GM19025 (cell line): ENCODE data around the gene CACNA2D2.

Experiments
- ATAC-seq: cut with Tn5 transposase; IDR thresholded peaks from one replicate; pipeline ENCODE4 v1.9.1; 2021; ENCODE audit warnings: mild to moderate bottlenecking, low read depth, moderate library complexity; ENCODE audit not compliant: unreplicated experiment

The CACNA2D2 gene

GRCh38 chr3:50354186-50354764 lies 149.2 kb downstream of the CACNA2D2 start:
- no peak for ATAC-seq

DNA sequence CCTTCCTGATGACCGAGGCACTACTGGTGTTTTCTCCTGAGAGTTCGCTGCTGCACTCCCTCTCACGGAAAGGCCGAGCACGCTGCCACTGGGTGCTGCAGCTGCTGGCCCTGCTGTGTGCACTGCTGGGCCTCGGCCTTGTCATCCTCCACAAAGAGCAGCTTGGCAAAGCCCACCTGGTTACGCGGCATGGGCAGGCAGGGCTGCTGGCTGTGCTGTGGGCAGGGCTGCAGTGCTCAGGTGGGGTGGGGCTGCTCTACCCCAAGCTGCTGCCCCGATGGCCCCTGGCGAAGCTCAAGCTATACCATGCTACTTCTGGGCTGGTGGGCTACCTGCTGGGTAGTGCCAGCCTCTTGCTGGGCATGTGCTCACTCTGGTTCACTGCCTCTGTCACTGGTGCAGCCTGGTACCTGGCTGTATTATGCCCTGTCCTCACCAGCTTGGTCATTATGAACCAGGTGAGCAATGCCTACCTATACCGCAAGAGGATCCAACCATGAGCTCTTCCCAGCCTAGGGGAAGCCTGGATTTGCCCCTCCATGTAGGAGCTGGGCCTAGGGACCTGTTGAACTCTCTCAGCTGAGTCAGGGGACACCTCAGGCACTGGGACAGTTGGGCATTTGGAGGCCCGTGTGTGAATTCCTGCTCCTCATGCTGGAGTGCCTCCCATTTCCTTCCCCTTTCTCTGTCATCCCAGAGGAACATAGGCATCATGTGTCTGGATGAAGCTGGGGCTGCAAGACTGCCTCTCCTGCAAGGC lies 150.0 kb downstream of the CACNA2D2 start:
- no peak for ATAC-seq

DNA sequence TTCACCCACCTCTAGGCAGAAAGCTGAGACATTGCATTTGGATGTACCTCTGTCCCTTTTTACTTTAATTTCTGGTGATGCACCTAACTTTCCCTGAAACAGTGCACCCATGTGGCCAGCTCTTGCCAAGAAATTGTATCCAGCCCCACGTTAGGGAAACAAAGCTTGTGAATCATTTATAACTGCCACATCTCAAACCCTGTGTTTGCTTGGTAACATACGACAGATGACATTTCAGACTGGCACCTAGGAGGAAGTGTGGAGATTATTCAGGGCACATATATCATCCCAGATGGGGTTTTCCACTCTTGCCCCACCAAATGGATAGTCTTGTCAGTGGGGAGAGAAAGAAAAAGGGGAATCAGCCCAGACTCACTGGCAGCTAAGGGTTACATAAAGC lies 150.7 kb downstream of the CACNA2D2 start:
- no peak for ATAC-seq

DNA sequence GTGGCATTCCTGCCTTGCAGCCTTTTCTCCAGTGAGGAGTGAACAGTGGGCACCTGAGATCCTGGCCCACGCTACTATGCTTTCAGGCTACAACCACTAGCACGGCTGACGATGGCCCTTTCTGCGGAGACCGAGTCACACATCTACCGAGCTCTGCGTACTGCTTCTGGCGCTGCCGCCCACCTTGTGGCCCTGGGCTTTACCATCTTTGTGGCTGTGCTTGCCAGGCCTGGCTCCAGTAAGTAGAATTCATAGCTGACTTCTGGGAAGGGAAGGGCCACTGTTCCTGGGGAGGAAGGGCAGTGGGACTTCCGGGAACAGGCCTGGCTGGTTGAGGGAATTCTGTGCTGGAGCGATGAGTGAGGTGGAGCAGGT lies 152.1 kb downstream of the CACNA2D2 start:
- ATAC-seq = no peak

GRCh38 chr3:50350527-50351322 lies 152.7 kb downstream of the CACNA2D2 start, which contains the start of the genes CYB561D2 and NPRL2:
Gene CYB561D2, plus strand, starts transcription at chr3:50350862. Its CDS starts 572 bp downstream, at chr3:50351434.
Gene NPRL2, minus strand, starts transcription at chr3:50350775. Its CDS starts 123 bp downstream, at chr3:50350652.
- ATAC-seq = peak; percentile 87

GRCh38 chr3:50350213-50350526 lies 153.3 kb downstream of the CACNA2D2 start:
- ATAC-seq = no peak

DNA sequence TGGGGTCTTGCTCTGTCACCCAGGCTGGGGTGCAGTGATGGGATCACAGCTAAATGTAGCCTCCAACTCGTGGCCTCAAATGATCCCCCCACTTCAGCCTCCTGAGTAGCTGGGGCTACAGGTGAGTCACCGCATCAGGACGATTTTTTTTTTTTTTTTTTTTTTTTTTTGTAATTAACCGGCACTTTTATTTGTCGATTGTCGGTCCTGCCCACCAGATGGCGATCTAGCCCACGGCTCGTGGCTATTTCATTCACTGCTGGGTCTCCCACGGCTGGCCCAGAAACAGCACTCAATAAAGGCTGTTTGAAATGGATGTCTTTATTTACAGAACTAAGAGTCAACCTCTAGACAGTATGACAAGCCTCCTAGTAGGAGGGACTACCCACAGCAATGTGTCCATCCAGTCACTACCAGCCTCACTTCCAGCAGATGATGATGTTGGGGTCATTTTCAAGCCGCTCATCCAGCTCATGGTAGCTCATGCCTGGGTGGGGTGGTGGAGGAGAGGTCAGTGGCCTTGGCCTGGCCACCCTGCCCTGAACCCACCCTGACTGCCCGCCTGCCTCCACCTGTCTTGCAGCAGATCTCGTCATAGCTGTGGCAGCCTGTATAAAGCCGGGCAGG lies 156.1 kb downstream of the CACNA2D2 start:
- ATAC-seq = no peak

DNA sequence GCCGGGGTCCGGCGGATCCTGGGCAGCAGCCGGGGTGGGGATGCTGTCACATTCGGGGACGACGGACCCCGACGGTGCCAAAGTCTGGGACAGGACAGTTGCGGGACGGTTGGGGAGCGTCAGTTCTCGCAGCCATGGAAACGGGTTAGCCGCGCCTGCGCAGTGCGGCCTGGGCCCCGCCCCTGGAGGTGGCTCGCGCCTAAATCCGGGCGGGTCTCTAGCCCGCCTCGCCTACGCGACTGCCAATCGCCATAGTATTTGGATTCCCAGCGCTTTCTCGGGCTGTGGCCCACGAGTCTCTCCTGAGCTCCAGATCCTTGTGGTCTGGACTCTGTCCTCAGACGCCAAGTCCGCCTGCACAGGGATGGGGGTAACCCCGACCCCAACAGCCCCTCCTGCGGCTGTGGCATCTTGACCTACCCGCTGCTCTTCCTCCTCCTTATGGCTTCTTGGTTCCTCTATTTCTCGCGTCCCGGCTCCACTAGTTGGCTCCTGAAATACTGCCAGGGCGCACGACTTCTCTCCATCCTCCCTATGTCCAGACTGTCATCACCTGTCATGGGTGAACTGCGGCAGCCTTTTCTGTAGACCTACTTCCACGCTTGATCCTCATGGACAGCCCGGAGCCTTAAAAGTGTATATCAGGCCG lies 157.7 kb downstream of the CACNA2D2 start, which contains the start of gene ZMYND10:
TSS of gene ZMYND10 (minus strand) at position 147 of the 649 bp plus-strand sequence. CDS start 153 bp downstream, outside the sequence.
- no peak for ATAC-seq

- no peak for ATAC-seq
Measured at GRCh38 chr3:50345008-50345407, 158.4 kb downstream of the CACNA2D2 start.

DNA sequence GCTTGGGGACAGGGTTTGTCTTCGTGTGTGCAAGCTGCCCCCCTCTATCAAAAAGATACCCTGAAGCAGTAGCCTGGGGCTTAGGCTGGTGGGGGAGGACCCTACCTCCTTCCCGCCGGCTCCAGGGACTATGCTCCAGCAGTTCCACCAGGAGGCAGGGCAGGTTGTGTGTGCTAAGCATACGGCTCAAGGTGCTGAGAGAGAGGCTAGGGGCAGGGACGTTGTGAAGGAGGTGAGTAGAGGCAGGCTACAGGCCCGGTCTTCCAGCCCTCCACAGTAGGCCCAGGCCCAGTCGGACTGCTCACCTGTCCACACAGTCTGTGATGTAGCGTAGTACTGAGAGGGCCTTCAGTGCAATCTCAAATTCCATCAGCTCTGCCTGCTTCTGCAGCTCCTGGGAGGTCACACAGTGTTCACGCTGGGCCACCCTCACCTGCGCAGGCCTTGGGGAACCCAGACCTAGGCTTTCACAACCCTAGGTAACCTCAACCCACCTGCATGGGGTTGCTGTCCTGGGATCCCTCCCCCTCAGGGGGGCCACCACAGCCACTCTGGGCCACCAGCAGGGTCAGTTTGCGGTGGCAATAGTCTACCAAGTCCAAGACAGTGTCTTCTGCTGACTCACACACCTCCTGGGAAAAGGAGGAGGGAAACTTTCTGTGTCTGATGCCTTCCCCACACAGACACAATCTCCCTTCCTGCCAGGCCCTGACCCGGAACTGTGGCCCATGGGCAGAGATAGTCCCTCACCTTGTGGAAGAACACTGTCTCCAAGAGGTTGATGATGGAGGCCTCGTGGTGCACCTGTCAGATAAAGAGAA lies 160.4 kb downstream of the CACNA2D2 start:
- ATAC-seq = no peak

- ATAC-seq = no peak
Measured at GRCh38 chr3:50341996-50342650, 161.3 kb downstream of the CACNA2D2 start.

- no peak for ATAC-seq
Measured at GRCh38 chr3:50341537-50341936, 161.9 kb downstream of the CACNA2D2 start.

DNA sequence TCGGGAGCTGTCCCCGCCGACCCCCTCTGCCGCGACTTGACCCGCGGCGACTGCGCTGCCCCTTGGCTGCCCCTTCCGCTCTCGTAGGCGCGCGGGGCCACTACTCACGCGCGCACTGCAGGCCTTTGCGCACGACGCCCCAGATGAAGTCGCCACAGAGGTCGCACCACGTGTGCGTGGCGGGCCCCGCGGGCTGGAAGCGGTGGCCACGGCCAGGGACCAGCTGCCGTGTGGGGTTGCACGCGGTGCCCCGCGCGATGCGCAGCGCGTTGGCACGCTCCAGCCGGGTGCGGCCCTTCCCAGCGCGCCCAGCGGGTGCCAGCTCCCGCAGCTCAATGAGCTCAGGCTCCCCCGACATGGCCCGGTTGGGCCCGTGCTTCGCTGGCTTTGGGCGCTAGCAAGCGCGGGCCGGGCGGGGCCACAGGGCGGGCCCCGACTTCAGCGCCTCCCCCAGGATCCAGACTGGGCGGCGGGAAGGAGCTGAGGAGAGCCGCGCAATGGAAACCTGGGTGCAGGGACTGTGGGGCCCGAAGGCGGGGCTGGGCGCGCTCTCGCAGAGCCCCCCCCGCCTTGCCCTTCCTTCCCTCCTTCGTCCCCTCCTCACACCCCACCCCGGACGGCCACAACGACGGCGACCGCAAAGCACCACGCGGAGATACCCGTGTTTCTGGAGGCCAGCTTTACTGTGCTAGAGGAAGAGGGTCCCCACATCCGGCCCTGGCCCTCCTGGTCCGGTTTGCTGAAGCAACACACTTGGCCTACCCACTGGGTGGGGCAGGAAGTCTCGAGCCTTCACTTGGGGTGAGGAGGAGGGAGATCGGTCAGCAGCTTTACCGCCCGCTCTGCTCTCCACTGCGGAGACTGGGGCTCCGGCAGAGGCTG lies 162.7 kb downstream of the CACNA2D2 start, which contains the start of gene RASSF1:
TSS of gene RASSF1 (minus strand) at position 389 of the 882 bp plus-strand sequence. CDS start at position 358, 31 bp downstream.
- peak; percentile 20 for ATAC-seq

GRCh38 chr3:50340147-50340447 lies 163.3 kb downstream of the CACNA2D2 start:
- ATAC-seq = no peak

DNA sequence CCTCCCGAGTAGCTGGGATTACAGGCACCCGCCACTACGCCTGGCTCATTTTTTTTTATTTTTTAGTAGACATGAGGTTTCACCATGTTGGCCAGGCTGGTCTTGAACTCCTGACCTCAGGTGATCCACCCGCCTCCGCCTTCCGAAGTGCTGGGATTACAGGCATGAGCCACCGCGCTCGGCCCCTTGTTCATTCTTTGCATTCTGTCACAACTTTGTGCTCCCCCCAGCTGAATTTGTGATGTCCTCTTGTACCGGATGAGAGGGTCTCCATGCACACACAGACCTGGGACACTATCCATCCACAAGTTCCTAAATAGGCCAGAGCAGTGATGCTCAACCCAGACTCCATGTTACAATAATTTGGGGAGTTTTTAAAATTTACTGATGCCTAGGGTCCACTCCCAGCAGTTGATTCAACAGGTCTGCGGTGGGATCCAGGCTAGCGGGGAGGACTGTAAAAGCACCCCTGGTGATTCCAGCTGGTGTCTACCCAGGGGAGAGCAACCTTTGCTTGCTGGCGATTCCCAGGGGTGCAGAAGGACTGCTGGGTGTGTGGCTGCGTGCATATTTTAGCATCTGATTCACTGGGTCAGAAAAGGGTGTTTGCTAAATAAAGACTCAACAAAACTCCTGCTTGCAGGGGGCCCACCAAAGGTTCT lies 163.8 kb downstream of the CACNA2D2 start:
- no peak for ATAC-seq

GRCh38 chr3:50338965-50339364 lies 164.5 kb downstream of the CACNA2D2 start:
- ATAC-seq = no peak

GRCh38 chr3:50337175-50337861 lies 166.1 kb downstream of the CACNA2D2 start:
- ATAC-seq = peak; percentile 61
